Stimulated activated CD4-positive, alpha-beta T cell treated with anti-CD3 and anti-CD28 coated beads, Interleukin-4, amount 100 ng/mL, for 24 hours (primary cell): Measurements from ENCODE around the gene TRPM5.
A peak's percentile ranks its signal among the peaks of the same experiment; 100 is the strongest.

Experiments used
- DNase-seq: peaks from one replicate; pipeline ENCODE4 v3.0.0-alpha.2; 2020

TRPM5 gene

GRCh38 chr11:2419638-2420501 lies 24.4 kb downstream of the TRPM5 start:
- DNase-seq: peak; percentile 63

- DNase-seq: no peak
Measured at GRCh38 chr11:2418693-2419360, 25.5 kb downstream of the TRPM5 start.

- no peak for DNase-seq
Measured at GRCh38 chr11:2417856-2418692, 26.2 kb downstream of the TRPM5 start.

GRCh38 chr11:2416765-2417164 lies 27.5 kb downstream of the TRPM5 start:
- no peak for DNase-seq

GRCh38 chr11:2415601-2416380 lies 28.5 kb downstream of the TRPM5 start:
- no peak for DNase-seq

- DNase-seq: no peak
Measured at GRCh38 chr11:2415171-2415570, 29.1 kb downstream of the TRPM5 start.

GRCh38 chr11:2414616-2415015 lies 29.7 kb downstream of the TRPM5 start:
- DNase-seq: no peak

- DNase-seq: no peak
Measured at GRCh38 chr11:2413742-2414579, 30.4 kb downstream of the TRPM5 start.

GRCh38 chr11:2412323-2412722 lies 32.0 kb downstream of the TRPM5 start:
- no peak for DNase-seq

- no peak for DNase-seq
Measured at GRCh38 chr11:2411446-2412305, 32.6 kb downstream of the TRPM5 start.

GRCh38 chr11:2410616-2411015 lies 33.7 kb downstream of the TRPM5 start:
- DNase-seq: no peak

GRCh38 chr11:2409611-2410468 lies 34.5 kb downstream of the TRPM5 start:
- DNase-seq: no peak

- DNase-seq: no peak
Measured at GRCh38 chr11:2409126-2409525, 35.2 kb downstream of the TRPM5 start.

GRCh38 chr11:2408671-2409070 lies 35.6 kb downstream of the TRPM5 start:
- no peak for DNase-seq

- DNase-seq: no peak
Measured at GRCh38 chr11:2406878-2407410, 37.4 kb downstream of the TRPM5 start.

GRCh38 chr11:2406451-2406850 lies 37.9 kb downstream of the TRPM5 start:
- DNase-seq: no peak

- DNase-seq: no peak
Measured at GRCh38 chr11:2404735-2405196, 39.5 kb downstream of the TRPM5 start.

- DNase-seq: no peak
Measured at GRCh38 chr11:2402890-2403645, 41.2 kb downstream of the TRPM5 start.
